GM19395 (cell line): ENCODE measurements around the gene TNRC6A.
A peak's percentile ranks its signal among the peaks of the same experiment; 100 is the strongest.
"Not testable (repeated sequence)": the region's sequence is repeated elsewhere in the genome, so short reads cannot be mapped to it uniquely, and the experiment has no call there.

Source experiments
- ATAC-seq: cut with Tn5 transposase; IDR thresholded peaks from one replicate; pipeline ENCODE4 v1.9.1; 2021; ENCODE audit warnings: mild to moderate bottlenecking, moderate library complexity; ENCODE audit not compliant: unreplicated experiment

TNRC6A gene

DNA sequence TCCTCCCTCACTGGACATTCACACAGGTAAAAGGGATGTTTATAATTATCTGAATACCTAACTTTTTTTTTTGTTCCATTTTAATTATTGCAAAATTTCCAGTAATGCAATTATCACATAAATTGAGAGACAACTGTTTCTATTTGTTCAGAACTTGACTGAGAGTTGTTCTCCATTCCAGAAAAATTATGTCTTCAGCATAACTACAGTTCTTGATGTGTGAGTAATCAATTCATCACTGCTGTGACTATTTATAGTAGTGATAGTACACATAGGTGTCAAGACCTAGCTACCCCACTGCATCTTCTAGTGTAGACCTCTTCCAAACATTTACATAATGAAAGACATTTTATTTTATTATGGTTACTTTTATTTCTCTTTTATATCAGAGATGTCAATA is 5.8 kb upstream of the TNRC6A start:
- no peak for ATAC-seq

DNA sequence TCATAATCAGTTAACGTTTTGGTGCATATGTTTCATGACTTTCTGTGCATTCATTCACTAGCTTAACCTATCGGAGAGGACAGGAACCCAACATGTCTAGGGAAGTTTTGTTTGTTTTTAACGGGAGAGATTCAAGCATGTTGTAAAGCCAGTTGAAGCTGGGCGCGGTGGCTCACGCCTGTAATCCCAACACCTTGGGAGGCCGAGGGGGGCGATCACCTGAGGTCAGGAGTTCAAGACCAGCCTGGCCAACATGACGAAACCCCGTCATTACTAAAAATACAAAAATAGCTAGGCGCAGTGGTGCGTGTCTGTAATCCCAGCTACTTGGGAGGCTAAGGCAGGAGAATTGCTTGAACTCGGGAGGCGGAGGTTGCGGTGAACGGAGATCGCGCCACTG is 1.4 kb upstream of the TNRC6A start:
- no peak for ATAC-seq

DNA sequence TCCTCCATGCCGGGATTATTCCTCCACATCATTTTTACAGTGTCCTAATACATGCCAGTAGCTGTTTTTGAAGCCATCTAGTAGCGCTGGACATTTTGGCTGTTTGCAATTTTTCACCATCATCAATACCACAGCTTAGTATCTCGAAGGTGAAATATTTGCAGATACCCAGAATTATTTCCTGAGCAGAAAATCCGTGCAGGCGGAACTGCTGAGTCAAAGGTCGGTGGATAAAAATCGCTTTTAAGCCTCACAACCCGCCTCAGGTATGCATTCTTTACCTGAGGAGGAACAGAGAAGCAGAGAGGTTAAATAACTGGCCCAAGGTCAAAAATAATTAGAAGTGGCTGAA is 584 bp upstream of the TNRC6A start:
- no peak for ATAC-seq

DNA sequence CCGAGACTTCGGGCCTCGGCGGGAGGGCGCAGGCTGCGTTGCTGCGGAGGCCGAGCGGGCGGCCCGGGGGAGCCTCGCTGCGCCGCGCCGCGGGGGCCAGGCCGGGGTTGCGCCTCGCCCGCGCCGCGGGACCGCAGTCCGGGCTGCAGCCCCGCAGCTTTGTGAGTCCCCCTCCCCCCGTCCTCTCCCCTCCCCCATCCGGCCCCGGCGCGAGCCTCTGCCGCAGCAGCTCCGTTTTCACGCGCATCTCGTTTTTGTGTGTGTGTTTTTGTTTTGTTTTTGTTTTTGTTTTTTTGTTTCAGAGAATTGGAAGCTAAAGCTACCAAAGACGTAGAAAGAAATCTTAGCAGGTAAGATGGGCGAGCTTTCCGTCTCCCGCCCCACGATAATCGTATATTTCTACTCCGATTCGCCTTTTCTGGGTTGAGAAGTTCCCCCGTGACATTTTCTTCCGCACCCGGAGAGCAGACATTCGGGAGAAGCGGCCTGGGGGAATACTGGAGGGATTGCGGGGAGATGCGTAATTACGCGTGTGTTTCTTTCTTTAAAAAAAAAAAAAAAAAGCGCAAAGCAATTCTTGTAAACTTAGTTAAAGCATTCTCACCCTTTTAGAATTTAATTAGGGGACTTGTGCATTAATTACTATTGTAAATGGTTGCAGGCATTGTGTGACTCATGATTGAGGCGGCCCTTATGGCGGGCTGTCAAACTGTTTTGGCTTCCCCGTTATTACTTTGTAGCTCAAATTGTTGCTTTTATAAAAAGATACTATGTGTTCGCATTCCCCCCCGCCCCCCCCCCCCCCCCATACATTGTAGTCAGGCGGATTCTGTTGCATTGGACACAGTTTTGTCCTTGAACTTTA is 732 bp downstream of the TNRC6A start:
- peak; percentile 41 for ATAC-seq

- no peak for ATAC-seq
Measured at GRCh38 chr16:24730914-24731313, 1.5 kb downstream of the TNRC6A start.

- no peak for ATAC-seq
Measured at GRCh38 chr16:24731722-24732419, 2.4 kb downstream of the TNRC6A start.

DNA sequence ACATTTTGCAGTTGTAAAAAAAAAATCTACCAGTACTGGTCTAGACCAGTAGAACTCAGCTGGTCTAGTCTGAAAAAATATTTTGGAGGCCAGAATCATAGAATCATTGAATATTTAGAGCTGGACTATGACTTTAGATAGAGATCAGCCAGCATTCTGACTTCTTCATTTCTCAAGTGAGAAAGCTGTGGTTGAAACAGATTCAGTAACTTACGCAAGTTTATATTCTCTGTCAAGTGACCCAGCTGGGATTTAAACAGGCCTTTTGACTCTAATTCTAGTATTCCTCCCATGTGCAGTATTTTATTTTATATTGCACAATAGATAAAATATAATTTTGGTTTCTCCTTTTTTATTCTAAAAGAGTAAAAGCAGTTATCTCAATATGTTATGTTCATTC is 4.9 kb downstream of the TNRC6A start:
- peak; percentile 53 for ATAC-seq

DNA sequence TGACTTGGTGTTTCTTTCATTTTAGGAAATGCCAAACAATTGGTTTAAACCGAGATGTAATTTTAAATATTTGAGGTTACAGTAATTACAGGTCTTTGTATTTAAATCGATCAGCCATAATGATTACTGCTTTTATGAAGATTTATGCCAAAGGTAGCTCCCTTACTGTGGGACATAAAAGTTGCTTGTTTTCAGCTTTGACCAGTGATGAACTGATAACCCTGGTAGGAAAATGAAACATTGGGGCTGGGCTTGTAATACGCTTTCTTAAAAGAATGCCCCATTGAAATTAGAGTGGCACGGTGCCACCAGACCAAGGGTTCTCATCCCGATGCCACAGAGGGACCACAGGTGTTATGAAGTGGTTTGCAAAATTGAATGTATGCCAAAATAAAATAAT is 7.3 kb downstream of the TNRC6A start:
- no peak for ATAC-seq

DNA sequence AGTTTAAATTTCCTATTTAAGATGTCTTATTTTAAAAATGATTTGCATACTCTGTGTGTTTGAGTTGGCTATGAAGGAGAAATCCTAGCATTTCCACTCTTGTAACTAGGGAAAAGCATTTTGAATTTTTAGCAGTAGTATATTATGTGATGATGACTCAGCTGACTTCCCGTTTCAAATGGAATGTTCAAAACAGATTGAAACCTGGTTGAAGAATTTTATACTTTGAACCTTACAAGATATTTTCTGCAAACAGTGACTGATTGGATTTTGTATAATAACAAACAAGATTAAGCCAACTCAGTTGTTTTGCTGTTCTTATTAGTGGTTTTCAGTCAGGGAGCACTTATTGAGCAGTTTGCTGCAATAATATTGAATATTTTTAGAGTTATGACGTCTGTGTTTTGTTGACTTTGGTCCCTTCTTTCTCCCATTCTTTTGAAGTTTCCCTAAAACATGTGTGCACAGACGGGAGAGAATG is 8.0 kb downstream of the TNRC6A start:
- ATAC-seq = no peak

DNA sequence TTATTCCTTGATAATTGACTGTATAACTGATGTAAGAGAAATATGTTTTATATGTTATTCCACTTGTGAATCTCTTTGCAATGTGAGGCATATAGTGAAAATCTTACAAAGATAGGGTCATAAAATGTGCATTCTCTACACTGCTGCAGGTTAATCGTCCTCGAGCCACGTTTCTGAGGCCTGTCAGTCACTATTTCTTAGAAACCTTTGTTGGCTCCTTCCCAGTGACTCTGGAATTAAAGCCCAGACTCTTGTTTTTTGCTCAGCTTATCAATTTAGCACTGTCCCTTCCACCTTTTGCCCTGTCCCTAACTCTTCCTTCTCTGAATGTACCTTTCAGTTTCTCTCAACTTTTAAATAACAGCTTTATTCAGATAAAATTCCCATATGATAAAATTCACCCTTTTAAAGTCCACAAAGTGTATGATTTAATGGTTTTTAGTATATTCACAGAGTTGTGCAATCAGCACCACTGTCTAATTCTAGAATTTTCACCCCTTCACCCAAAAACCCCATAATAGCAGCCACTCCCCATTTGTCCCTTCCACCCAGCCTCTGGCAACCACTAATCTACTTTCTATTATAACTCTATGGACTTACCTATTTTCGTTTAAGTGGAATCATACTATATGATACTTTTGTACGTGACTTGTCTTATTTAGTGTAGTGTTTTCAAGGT is 8.6 kb downstream of the TNRC6A start:
- ATAC-seq = no peak

- ATAC-seq = no peak
Measured at GRCh38 chr16:24738895-24739294, 9.4 kb downstream of the TNRC6A start.

- ATAC-seq = no peak
Measured at GRCh38 chr16:24741862-24742261, 12.4 kb downstream of the TNRC6A start.

DNA sequence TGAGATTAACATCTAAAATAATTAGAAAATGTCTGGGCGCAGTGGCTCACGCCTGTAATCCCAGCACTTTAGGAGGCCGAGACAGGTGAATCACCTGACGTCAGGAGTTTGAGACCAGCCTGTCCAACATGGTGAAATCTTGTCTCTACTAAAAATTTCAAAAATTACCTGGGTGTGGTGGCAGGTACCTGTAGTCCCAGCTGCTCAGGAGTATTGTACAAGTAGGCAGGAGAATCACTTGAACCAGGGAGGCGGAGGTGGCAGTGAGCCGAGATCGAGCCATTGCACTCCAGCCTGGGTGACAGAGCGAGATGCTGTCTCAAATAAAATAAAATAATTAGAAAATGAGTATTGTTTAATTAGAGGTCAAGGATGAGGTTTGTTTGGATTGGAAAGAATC is 13.2 kb downstream of the TNRC6A start:
- ATAC-seq = not testable (repeated sequence)

DNA sequence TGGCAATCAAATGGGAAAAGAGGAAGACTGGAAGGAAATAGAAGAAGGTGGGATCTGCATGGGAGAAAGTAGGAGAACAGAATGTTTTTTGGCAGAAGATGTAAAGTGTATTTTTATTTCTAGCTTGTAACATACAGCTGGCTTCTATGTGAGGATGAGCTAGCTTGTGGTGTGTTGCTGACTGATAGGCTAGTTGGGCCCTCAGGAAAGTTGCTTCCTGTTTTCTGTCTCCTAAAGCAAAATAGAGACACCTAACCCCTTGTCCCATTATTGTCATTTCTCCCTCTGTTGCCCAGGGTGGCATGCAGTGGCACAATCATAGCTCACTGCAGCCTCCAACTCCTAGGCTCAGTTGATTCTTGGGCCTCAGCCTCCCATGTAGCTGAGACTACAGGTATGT is 15.9 kb downstream of the TNRC6A start:
- ATAC-seq = no peak

DNA sequence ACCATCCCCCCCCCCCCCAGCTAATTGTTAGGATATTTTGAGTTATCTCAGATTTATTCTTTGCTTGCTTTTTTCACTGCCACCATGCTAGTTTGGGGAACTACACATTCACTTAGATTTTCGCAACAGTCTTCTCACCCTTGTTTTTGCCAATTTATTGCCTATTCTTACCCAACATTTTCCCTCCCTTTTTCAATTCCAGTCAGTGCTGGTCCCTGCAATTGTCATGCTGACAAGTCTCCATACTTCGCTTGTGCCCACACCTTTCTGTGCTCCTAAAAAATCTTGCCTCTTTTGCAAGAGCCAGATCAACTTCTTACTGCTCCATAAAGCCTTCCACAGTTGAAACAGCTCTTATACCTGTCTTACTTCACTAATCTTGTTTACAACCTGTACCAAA is 16.3 kb downstream of the TNRC6A start:
- ATAC-seq = no peak

DNA sequence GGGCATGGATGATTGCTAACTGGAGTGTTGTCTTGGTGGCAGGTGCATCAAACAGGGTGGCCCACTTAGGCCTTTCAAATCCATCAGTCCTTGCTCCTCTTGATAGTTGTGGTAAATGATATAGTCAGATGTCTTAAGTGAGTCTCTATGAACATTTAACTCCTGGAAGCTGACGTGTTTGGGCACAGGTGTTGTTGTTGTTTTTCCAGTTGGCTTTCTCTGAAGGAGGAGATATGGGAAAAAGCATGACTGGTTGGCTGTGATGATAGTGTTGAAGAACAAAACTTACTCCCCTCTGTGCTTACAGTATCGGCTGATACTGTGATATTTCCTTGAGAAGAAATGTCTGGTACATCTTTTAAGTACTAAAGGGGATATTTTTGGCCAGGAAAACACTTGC is 18.0 kb downstream of the TNRC6A start:
- ATAC-seq = no peak

DNA sequence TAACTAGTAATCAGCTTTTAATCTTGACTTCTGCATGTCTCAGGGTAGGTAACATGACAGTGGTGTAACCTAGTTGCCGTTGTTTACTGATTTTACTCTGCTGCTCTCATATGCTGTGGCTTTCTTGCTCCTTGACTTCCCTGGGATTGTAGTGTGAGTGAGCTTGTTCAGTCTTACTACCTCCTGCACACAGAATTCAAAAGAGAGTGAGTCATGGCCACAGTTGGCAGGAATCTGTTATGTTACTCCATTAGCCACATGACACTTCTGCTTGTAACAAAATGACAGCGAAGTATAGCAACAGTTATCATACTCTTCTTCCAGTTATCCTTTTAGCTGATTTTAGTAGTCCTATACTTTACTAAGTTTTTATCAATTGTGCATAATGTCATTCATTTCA is 18.8 kb downstream of the TNRC6A start:
- ATAC-seq = no peak

GRCh38 chr16:24749310-24749709 is 19.9 kb downstream of the TNRC6A start:
- ATAC-seq = no peak

- ATAC-seq = not testable (repeated sequence)
Measured at GRCh38 chr16:24749872-24750271, 20.4 kb downstream of the TNRC6A start.

DNA sequence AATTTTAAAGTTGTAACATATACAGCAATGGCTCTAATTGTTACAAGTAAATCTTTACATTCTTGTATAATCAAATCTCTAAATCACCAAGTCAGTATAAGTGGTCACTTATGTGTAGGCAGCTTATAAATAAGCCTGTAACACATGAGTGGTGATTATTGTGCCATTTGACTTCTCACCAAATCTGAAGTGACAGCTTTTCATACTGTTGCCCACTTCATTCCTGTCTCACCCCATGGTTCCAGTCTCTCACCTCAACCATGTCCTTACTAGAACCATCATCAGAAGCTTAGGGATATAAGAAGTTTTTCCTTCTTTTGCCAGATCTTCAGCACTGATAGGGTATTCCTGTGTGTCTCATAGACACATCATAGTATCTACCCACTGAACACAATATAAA is 23.5 kb downstream of the TNRC6A start:
- no peak for ATAC-seq

- no peak for ATAC-seq
Measured at GRCh38 chr16:24753437-24753836, 24.0 kb downstream of the TNRC6A start.

- ATAC-seq = no peak
Measured at GRCh38 chr16:24754543-24754942, 25.1 kb downstream of the TNRC6A start.
